IPS-NIHi11 (cell line): ENCODE results near the gene NUFIP2.
"Not testable (repeated sequence)": the region's sequence is repeated elsewhere in the genome, so short reads cannot be mapped to it uniquely, and the experiment has no call there.

ENCODE experiments used
- DNase-seq: peaks from one replicate; pipeline ENCODE4 v3.0.0; 2012; ENCODE audit warnings: mixed read lengths, low spot score

Gene NUFIP2

GRCh38 chr17:29279397-29280070, 14.4 kb downstream of the NUFIP2 start:
- no peak for DNase-seq

DNA sequence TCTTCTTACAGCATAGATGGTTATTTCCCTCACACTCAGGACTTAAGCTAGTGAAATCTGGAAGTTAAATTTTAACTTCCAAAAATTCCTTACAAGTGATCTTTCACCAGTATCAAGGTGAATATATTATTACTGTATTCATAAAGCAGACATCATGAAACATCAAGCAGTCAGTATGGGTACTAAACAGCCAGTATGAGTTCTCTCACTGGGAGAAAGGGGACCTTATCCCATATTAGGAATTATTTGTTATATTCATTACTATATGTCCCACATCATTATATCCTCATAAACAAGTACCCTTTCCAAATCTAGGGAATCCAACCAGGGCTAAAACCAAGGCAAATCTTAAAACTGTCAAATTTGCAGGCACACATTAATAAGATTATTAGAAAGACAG, 15.3 kb downstream of the NUFIP2 start:
- DNase-seq, result no peak

DNA sequence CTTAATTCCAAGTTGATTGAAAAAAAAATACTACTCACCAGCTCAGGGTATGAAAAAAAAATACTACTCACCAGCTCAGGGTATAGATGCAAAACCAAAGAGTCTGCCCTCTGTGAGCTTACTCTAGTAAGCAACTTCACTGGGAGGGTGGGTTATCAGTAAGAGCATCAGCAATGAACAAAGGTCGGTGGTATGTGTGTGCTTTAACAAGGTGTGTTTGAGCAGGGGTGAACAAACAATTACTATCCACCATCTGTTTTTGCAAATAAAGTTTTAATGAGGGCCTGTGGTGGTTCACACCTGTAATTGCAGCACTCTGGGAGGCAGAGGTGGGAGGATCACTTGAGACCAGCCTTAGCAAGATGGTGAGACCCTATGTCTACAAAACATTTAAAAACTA, 20.0 kb downstream of the NUFIP2 start:
- DNase-seq, result no peak

GRCh38 chr17:29271980-29272379, 22.0 kb downstream of the NUFIP2 start:
- DNase-seq, result not testable (repeated sequence)

- no peak for DNase-seq
Observed at GRCh38 chr17:29263916-29264315, 30.0 kb downstream of the NUFIP2 start.

DNA sequence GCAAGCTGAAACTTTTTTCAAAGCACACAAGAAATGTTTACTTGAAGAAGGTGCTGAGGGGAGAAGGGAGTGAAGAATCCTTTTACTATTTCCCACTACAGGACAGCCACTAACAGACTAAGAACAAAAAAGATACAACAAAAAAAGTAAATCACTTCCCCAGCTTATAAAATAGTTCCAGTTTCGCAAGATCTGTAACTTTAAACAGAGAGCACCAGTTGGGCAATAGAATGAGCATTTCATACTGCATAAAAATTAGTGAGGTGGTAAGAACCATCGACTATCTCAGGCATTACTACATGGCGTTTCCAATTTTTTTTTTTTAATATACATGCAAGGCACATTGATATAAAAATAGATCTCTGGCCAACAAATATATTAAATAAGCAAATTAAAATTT, 36.2 kb downstream of the NUFIP2 start:
- DNase-seq, result no peak

GRCh38 chr17:29256735-29257466, 37.0 kb downstream of the NUFIP2 start:
- DNase-seq, result no peak

DNA sequence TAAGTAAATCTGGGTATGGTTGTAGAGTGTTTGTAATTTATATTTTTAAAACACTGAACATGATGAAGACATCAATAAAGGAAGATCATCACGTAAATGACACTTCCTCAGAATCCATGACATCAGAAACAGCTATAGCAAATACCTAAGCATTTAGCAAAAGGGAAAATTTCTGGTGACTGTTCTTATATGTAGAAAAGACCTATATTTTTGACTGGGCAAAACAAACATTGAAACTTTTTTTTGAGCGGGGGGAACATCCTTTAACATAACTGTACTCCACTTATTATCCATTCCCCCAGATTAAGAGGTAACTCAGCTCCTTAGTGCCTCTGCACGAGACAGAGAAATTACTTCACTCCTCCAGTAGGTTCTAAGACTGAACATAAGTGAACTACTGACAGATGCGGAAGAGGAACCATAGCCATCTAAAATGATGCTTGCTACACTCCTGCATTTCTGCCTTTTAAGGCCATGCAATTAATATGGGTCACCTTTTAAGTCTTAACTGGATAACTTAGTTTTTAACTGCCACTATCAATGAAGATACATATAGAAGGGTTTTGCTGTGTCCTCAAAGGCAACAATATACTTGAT, 37.9 kb downstream of the NUFIP2 start:
- no peak for DNase-seq

DNA sequence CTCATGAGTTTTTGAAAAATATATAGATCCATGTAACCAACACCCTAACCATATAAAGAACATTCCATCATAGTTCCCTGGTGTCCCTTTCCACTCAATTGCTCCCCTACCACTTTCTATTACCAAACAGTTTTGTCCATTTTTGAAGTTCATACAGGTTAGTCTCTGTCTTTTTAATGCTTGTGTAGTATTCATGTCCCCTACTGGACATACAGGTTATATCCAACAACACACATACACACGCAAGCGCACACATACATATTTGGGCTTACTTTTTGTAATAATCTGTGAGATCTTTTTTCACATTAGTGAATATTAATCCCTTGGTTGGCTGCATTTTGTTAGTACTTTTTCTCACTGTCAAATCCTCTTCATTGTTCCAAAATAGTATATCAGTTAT, 40.9 kb downstream of the NUFIP2 start:
- DNase-seq, result no peak

DNA sequence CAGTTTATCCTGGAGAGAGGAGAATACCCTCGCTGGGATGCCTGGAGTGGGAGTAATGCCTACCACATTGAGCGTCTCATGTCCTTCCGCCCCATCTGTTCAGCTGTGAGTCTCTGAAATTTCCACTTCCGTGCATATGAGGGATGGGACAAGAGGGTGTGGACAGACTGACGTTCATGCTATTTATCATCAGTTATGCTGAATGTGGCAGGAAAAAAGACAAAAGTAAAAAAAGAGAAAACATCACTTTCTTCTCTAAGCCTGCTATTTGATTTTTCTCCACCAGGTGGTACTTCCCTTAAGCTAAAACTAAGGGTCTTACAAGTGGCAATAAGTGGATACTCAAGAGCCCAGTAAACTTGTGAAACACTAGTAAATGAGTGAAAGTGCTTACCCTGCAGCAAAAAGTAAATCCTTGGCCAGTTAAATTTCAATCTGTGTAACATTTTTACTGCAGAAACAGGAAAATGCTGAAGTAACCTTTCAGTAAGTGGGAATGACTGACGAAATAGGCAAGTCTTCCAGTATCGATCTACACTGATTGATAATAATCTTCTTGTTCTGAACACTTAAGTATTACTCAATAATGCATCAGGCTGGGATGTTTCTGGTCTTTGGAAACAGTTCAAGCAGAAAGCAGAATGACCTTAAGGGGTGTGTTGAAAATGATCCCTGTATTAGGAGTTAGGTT, 41.7 kb downstream of the NUFIP2 start:
- peak; percentile 58 for DNase-seq

DNA sequence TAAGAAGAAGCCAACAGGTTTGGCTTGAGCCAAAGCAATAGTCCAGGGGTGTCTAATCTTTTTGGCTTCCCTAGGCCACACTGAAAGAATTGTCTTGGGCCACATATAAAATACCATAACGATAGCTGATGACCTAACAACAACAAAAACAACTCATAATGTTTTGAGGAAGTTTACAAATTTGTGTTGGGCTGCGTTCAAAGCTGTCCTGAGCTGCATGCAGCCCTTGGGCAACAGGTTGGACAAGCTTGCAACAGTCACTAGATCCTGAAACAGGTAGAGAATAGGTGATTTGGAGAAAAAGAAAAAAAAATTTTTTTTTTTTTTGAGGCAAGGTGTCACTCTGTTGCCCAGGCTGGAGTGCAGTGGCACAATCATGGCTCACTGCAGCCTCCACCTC, 42.8 kb downstream of the NUFIP2 start:
- no peak for DNase-seq

- DNase-seq, result no peak
Observed at GRCh38 chr17:29250666-29251065, 43.3 kb downstream of the NUFIP2 start.

- no peak for DNase-seq
Observed at GRCh38 chr17:29248845-29249244, 45.1 kb downstream of the NUFIP2 start.

DNA sequence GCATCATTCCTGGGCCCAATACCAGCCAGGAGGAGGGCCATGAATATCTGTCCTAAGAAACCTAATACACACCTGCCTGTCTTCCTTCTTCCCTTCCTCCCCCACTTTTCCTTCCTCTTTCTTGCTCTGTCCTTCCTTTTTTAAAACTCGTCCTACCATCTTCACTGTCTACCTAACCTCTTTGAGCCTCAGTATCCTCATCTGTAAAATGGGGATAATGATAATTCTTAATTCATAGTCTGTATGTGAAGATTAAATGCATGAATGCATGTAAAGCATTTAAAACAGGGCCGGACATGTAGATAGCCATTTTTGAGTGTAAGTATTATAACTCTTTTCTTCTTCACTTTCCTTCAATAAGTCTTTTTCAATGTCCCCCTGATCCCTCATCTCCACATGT, 46.7 kb downstream of the NUFIP2 start:
- DNase-seq, result no peak

GRCh38 chr17:29246628-29247027, 47.3 kb downstream of the NUFIP2 start, which contains the start of gene CRYBA1:
Gene CRYBA1, plus strand, starts transcription at chr17:29246859. Its CDS starts 5 bp downstream, at chr17:29246864.
- DNase-seq, result peak; percentile 29

- DNase-seq, result no peak
Observed at GRCh38 chr17:29245401-29245800, 48.5 kb downstream of the NUFIP2 start.

- DNase-seq, result peak; percentile 55
Observed at GRCh38 chr17:29243792-29244191, 50.2 kb downstream of the NUFIP2 start.

DNA sequence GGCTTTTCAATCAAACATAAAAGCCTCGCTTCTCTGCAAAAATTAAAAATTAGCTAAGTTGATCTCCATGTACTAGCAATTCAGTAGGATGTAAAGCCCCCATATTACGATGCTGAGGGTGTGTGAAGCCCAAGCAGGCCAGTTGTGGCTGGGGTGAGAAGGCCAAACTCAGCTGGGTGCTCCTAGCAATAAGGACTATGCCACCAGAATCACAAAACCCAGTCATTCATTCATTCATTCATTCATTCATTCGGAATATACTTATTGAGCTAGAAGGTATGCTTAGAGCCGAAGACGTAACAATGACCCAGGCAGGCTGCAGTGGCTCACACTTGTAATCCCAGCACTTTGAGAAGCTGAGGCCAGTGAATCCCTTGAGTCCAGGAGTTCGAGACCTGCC, 51.2 kb downstream of the NUFIP2 start:
- no peak for DNase-seq

GRCh38 chr17:29242051-29242450, 51.9 kb downstream of the NUFIP2 start:
- DNase-seq, result no peak

DNA sequence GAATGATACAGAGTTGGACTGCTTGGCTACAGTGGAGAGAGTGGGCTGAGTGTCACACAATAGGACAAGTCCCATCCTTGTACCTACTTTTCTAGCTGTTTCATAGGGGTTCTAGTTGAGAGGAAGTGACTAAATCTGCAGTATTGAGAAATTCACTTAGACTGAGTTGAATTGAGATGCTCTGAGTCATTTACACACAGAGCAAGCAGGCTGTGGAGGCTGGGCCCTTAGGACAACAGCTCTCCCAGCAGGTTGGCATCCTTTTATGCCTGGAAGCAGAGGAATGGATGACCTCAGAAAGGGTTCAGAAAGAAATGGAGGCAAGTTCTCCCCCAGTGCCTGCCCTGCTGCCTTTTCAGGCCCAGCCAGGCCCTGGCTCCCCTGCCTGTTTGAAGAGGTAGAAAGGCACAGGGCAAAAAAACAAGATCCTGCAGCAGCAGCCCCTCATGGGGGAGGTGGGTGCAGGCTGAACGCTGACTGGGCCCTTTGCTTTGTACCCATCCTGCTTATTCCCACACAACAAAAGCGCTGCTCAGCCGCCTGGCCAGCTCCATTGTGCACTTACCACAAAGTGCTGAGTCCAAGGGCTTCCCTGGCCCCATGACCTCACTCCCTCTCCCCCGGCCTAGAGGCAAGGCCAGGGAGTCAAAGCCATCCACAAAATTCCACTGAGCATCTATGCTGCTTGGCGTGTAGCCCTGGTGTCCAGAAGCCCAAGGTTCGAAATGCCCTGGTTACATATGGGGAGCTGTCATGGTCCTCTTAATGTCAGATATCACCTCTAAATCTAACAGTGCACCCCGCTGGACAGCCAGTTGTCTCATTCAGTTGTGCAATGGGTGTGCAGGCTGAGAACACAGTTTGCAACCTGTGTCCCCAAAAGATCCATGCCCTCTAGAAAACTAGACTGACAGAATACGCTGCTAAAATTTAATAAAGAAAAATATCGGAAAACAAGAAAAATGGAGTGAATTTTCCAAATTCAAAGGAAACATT, 52.7 kb downstream of the NUFIP2 start:
- peak; percentile 58 for DNase-seq

DNA sequence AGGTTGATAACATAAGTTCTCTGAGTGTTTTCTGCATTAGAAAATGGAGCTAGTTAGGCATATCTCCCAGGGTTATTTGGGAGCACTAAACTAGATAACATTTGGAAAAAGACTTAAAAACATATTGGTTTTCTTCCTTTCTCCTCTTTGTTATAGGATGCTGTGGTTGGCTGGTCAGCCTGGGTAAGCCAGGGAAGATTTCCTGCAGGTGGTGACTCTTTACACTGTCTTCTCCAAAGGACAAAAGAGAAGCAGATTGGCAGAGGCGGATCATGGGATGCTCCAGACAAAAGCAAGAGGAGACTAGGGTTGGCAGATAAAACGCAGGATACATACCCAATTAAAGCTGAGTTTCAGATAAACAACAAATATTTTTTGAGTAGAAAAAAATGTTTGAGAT, 53.5 kb downstream of the NUFIP2 start:
- no peak for DNase-seq
